Osteocyte (in vitro differentiated cells): ENCODE data around the gene GRAMD4. TPM values are rescaled to one million over a fixed set of nuclear protein-coding genes. Genes with fewer than 3 reads are reported as not detected.

ENCODE experiments used
- DNase-seq: peaks from one replicate; pipeline ENCODE4 v3.0.0; 2021; ENCODE audit warnings: mixed read lengths; ENCODE audit not compliant: unreplicated experiment; ENCODE audit errors: extremely low spot score
- H3K27ac Mint-ChIP-seq: one replicate; pipeline ENCODE4 v1.8.0; 2021; ENCODE audit warnings: mild to moderate bottlenecking, mixed read lengths; ENCODE audit not compliant: unreplicated experiment
- H3K27me3 Mint-ChIP-seq: one replicate; pipeline ENCODE4 v1.8.0; 2021; ENCODE audit warnings: mixed read lengths; ENCODE audit not compliant: unreplicated experiment
- H3K36me3 Mint-ChIP-seq: one replicate; pipeline ENCODE4 v1.8.0; 2021; ENCODE audit warnings: mixed read lengths; ENCODE audit not compliant: unreplicated experiment
- H3K4me1 Mint-ChIP-seq: one replicate; pipeline ENCODE4 v1.8.0; 2021; ENCODE audit warnings: mixed read lengths; ENCODE audit not compliant: unreplicated experiment
- H3K4me3 Mint-ChIP-seq: one replicate; pipeline ENCODE4 v1.8.0; 2021; ENCODE audit warnings: mild to moderate bottlenecking, moderate library complexity, mixed read lengths; ENCODE audit not compliant: unreplicated experiment
- H3K9me3 Mint-ChIP-seq: one replicate; pipeline ENCODE4 v1.8.0; 2021; ENCODE audit warnings: mixed read lengths; ENCODE audit not compliant: unreplicated experiment
- total RNA-seq: library from RNA; stranded (reverse); gene quantifications from 2 replicates; pipeline ENCODE4 v1.2.1, GENCODE V29; 2021
- TF ChIP-seq, protein P1 (sequence below): fragments of 200-600 bp; sonication (generic); IDR thresholded peaks from 2 replicates; pipeline ENCODE4 v1.5.0; 2021; ENCODE audit warnings: antibody characterized with exemption, mild to moderate bottlenecking, moderate library complexity

GRAMD4 gene
- total RNA-seq, 1 donor from 2014 or later: 37.4 TPM

DNA sequence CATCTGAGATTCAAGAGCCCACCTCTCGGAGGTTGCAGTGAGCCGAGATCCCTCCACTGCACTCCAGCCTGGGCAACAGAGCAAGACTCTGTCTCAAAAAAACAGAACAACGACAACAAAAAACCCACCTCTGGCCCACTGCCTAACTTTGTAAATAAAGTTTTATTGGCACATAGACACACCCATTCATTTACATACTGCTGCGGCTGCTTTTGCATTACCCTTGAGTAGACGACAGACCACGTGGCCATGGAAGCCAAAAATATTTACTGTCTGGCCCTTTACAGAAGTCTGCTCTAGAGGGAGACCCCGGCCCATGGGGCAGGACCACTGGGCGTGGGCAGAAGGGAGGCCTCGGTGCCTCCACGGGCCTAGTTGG is 47.0 kb downstream of the GRAMD4 start:
- no peak overlapping the region for H3K27ac Mint-ChIP-seq
- peaks cover 18% of the 10 kb centered on the region for H3K36me3 Mint-ChIP-seq
- TF ChIP-seq, protein P1, sequence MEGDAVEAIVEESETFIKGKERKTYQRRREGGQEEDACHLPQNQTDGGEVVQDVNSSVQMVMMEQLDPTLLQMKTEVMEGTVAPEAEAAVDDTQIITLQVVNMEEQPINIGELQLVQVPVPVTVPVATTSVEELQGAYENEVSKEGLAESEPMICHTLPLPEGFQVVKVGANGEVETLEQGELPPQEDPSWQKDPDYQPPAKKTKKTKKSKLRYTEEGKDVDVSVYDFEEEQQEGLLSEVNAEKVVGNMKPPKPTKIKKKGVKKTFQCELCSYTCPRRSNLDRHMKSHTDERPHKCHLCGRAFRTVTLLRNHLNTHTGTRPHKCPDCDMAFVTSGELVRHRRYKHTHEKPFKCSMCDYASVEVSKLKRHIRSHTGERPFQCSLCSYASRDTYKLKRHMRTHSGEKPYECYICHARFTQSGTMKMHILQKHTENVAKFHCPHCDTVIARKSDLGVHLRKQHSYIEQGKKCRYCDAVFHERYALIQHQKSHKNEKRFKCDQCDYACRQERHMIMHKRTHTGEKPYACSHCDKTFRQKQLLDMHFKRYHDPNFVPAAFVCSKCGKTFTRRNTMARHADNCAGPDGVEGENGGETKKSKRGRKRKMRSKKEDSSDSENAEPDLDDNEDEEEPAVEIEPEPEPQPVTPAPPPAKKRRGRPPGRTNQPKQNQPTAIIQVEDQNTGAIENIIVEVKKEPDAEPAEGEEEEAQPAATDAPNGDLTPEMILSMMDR: no peak
- H3K27me3 Mint-ChIP-seq: no peaks in the 10 kb centered on the region
- H3K9me3 Mint-ChIP-seq: no peaks in the 10 kb centered on the region
- no peak for DNase-seq
- no peak overlapping the region for H3K4me3 Mint-ChIP-seq
- H3K4me1 Mint-ChIP-seq: peaks cover 8% of the 10 kb centered on the region

GRCh38 chr22:46668116-46668515 is 47.9 kb downstream of the GRAMD4 start:
- no peaks in the 10 kb centered on the region for H3K9me3 Mint-ChIP-seq
- H3K36me3 Mint-ChIP-seq: peaks cover 18% of the 10 kb centered on the region
- no peak overlapping the region for H3K27ac Mint-ChIP-seq
- H3K27me3 Mint-ChIP-seq: no peaks in the 10 kb centered on the region
- peaks cover 8% of the 10 kb centered on the region for H3K4me1 Mint-ChIP-seq
- TF ChIP-seq, protein P1: no peak
- H3K4me3 Mint-ChIP-seq: no peak overlapping the region
- DNase-seq: no peak

- peaks cover 18% of the 10 kb centered on the region for H3K36me3 Mint-ChIP-seq
- peaks cover 8% of the 10 kb centered on the region for H3K4me1 Mint-ChIP-seq
- H3K27me3 Mint-ChIP-seq: no peaks in the 10 kb centered on the region
- no peak overlapping the region for H3K4me3 Mint-ChIP-seq
- H3K9me3 Mint-ChIP-seq: no peaks in the 10 kb centered on the region
- no peak for DNase-seq
- peak overlapping the region; percentile 88 for H3K27ac Mint-ChIP-seq
- TF ChIP-seq, protein P1: no peak
Observed at GRCh38 chr22:46669201-46669600, 49.0 kb downstream of the GRAMD4 start.

DNA sequence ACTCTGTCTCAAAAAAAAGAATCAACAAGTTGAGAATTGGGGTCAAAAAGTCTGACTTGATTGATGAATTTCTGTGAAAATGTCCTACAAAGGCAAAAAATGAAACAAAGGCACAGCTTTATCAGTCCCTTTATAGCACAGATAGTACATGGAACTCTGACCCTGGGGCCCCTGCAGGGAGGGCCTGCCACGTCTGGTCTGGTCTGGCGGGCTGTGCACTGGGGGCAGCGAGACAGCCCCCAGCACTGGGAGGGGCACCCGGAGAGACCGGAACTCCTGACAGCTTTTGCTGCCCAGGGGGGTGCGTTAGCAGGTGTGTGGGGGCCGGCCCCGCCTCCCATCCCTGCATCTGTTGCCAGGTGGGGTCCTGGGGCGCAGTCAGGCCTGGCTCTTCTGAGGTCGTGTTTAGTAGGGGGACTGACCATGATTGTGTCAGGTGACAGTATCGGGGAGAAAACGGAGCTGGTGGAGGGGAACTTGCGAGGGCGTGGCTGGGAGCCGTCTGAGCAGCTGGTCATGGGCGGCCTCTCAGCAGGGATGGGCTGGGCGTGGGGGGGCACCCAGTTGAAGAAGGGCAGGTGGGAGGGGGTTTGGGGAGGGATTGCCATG is 51.7 kb downstream of the GRAMD4 start:
- Mint-ChIP-seq H3K4me3 (no peak overlapping the region), H3K27me3 (no peaks in the 10 kb centered on the region), H3K9me3 (no peaks in the 10 kb centered on the region), H3K36me3 (peaks cover 17% of the 10 kb centered on the region), H3K4me1 (peaks cover 8% of the 10 kb centered on the region), H3K27ac (no peak overlapping the region)
- TF ChIP-seq, protein P1: no peak
- DNase-seq: no peak

DNA sequence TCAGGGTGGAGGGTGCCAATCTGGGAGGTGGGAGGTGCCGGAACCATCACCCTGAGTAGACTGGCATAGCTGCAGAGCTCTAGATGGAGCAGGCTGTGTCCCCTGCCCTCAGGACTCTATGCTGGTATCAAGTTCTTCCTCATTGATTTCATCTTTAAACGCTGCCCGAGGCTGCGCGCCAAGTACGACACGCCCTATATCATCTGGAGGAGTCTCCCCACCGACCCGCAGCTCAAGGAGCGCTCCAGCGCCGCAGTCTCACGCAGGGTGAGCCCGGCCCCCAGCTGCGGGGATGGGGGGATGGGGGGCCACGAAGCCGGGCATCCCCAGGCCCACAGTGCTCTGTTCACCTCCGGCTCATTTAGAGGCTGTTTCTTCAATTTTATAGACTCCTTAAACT is 52.5 kb downstream of the GRAMD4 start:
- Mint-ChIP-seq H3K36me3 (peaks cover 15% of the 10 kb centered on the region), H3K4me3 (no peak overlapping the region), H3K9me3 (no peaks in the 10 kb centered on the region)

More for the DNA sequence above, 52.5 kb downstream of the GRAMD4 start:
- Mint-ChIP-seq H3K27ac (no peak overlapping the region), H3K4me1 (peaks cover 8% of the 10 kb centered on the region), H3K27me3 (no peaks in the 10 kb centered on the region)
- TF ChIP-seq, protein P1: no peak
- DNase-seq: no peak
